Suprapubic skin (tissue), 4 donors: ENCODE measurements around the gene NR6A1.

ENCODE experiments used
- POLR2A ChIP-seq, 2 donors: fragments of 450-650 bp; IDR thresholded peaks; one replicate each; pipeline ENCODE4 v1.6.1; 2017; ENCODE audit warnings: antibody characterized with exemption in 2 of 2, mild to moderate bottlenecking in 2 of 2, moderate library complexity in 2 of 2
- POLR2AphosphoS5 ChIP-seq, 3 donors: sonication (generic); formaldehyde crosslinking; IDR thresholded peaks; one replicate each; pipeline ENCODE4 v1.6.1; 2017; ENCODE audit warnings: antibody characterized with exemption in 3 of 3

GRCh38 chr9:124485936-124486335, 285.2 kb downstream of the NR6A1 start:
- TF ChIP-seq POLR2A (IDR thresholded peaks at IDR 0.05) (no peak), POLR2AphosphoS5 (IDR thresholded peaks at IDR 0.05) (no peak)
